ENCODE data around the gene ERBB2.
"Not testable (repeated sequence)": the region's sequence is repeated elsewhere in the genome, so short reads cannot be mapped to it uniquely, and the experiment has no call there.

The ERBB2 gene

DNA sequence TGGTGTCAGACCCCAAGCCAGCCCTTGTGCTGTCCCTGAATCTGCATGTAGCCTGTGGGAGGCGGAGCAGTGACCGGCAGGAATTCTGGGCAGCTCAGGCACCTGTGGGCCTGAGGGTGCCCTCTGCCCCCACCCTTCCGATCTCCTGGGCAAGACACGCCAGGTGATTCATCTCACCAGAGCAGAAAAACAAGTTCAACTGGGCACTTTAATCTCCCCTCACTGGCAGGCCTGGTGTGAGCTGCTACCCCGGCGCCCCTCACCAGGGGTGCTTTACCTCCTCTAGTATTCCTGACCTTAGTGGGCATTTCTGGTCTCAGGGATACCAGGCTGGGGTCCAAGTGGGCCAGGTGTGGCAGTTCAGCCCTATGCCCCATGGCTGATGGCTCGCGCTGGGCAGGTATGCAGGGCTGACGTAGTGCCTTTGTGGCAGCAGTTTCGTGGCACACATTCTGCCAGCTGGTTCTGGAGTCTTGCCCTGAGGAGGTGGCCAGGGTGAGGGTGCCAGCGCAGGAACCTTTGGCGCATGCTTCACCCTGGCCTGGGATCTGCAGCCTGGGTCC lies 6.0 kb downstream of the ERBB2 start:
- Histone ChIP-seq H3K36me3 (no peaks in the 10 kb centered on the region), H3K27me3 (peaks cover 30% of the 10 kb centered on the region), H3K9me3 (no peaks in the 10 kb centered on the region), H3K4me1 (no peaks in the 10 kb centered on the region), H3K4me3 (ENCODE audit: low read depth, low read length) (no peak overlapping the region)
- TF ChIP-seq, protein P1, sequence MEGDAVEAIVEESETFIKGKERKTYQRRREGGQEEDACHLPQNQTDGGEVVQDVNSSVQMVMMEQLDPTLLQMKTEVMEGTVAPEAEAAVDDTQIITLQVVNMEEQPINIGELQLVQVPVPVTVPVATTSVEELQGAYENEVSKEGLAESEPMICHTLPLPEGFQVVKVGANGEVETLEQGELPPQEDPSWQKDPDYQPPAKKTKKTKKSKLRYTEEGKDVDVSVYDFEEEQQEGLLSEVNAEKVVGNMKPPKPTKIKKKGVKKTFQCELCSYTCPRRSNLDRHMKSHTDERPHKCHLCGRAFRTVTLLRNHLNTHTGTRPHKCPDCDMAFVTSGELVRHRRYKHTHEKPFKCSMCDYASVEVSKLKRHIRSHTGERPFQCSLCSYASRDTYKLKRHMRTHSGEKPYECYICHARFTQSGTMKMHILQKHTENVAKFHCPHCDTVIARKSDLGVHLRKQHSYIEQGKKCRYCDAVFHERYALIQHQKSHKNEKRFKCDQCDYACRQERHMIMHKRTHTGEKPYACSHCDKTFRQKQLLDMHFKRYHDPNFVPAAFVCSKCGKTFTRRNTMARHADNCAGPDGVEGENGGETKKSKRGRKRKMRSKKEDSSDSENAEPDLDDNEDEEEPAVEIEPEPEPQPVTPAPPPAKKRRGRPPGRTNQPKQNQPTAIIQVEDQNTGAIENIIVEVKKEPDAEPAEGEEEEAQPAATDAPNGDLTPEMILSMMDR (IDR thresholded peaks at IDR 0.05; ENCODE audit: low read depth, low read length) = no peak
- no peak for DNase-seq

DNA sequence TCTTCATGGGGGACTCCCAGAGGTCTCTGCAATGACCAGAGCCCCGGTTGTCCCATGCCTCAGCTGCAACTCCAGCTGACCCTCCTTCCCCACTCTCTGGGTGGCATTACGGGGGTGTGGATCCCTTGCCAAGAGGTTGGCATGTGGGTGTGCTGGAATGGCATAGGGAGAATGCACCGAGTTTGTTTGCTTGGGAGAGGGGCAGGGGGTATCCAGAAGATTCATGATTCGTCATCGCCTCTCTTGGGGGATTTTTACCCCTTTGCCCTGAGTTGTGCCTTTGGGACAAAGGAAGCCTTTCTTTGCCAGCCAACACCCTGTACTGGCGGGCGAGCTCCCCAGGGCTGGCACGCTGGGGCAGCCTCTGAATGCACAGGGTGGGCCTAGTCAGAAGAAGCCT lies 6.5 kb downstream of the ERBB2 start:
- DNase-seq = no peak
- H3K4me1 ChIP-seq = no peaks in the 10 kb centered on the region
- no peaks in the 10 kb centered on the region for H3K36me3 ChIP-seq
- H3K4me3 ChIP-seq (ENCODE audit: low read depth, low read length) = no peak overlapping the region
- no peaks in the 10 kb centered on the region for H3K9me3 ChIP-seq
- TF ChIP-seq, protein P1 (IDR thresholded peaks at IDR 0.05; ENCODE audit: low read depth, low read length) = no peak
- peaks cover 24% of the 10 kb centered on the region for H3K27me3 ChIP-seq

GRCh38 chr17:39706921-39707337 lies 7.1 kb downstream of the ERBB2 start:
- TF ChIP-seq, protein P1 (IDR thresholded peaks at IDR 0.05; ENCODE audit: low read depth, low read length) = no peak
- no peaks in the 10 kb centered on the region for H3K36me3 ChIP-seq
- DNase-seq = no peak
- H3K9me3 ChIP-seq = no peaks in the 10 kb centered on the region
- H3K4me1 ChIP-seq = no peaks in the 10 kb centered on the region
- peaks cover 19% of the 10 kb centered on the region for H3K27me3 ChIP-seq
- H3K4me3 ChIP-seq (ENCODE audit: low read depth, low read length) = no peak overlapping the region

GRCh38 chr17:39709319-39709997 lies 9.6 kb downstream of the ERBB2 start:
- no peak for DNase-seq
- Histone ChIP-seq H3K27me3 (peaks cover 10% of the 10 kb centered on the region), H3K4me3 (ENCODE audit: low read depth, low read length) (no peak overlapping the region), H3K4me1 (no peaks in the 10 kb centered on the region), H3K9me3 (no peaks in the 10 kb centered on the region), H3K36me3 (no peaks in the 10 kb centered on the region)
- TF ChIP-seq, protein P1 (IDR thresholded peaks at IDR 0.05; ENCODE audit: low read depth, low read length) = no peak

- TF ChIP-seq, protein P1 (IDR thresholded peaks at IDR 0.05; ENCODE audit: low read depth, low read length) = no peak
- H3K4me1 ChIP-seq = no peaks in the 10 kb centered on the region
Measured at GRCh38 chr17:39709998-39710964, 10.4 kb downstream of the ERBB2 start.

DNA sequence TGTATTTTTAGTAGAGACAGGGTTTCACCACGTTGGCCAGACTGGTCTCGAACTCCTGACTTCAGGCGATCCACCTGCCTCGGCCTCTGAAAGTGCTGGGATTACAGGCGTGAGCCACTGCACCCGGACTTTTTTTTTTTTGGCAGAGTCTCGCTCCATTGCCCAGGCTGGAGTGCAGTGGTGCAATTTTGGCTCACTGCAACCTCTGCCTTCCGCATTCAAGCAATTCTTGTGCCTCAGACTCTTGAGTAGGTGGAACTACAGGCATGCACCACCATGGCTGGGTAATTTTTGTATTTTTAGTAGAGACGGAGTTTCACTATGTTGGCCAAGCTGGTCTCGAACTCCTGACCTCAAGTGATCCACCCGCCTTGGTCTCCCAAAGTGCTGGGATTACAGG lies 11.2 kb downstream of the ERBB2 start:
- not testable (repeated sequence) for H3K36me3 ChIP-seq, H3K27me3 ChIP-seq

More at GRCh38 chr17:39709998-39710964, 10.4 kb downstream of the ERBB2 start:
- DNase-seq = no peak
- Histone ChIP-seq H3K27me3 (peaks cover 4% of the 10 kb centered on the region; the same call in 1 of the 2 replicates), H3K36me3 (no peaks in the 10 kb centered on the region), H3K4me3 (ENCODE audit: low read depth, low read length) (no peak overlapping the region), H3K9me3 (no peaks in the 10 kb centered on the region)

More for the DNA sequence above, 11.2 kb downstream of the ERBB2 start:
- H3K9me3 ChIP-seq; H3K4me3 ChIP-seq (ENCODE audit: low read depth, low read length); DNase-seq; H3K4me1 ChIP-seq: not testable (repeated sequence)
